ENCODE measurements around the gene SLC4A3.

SLC4A3 gene

DNA sequence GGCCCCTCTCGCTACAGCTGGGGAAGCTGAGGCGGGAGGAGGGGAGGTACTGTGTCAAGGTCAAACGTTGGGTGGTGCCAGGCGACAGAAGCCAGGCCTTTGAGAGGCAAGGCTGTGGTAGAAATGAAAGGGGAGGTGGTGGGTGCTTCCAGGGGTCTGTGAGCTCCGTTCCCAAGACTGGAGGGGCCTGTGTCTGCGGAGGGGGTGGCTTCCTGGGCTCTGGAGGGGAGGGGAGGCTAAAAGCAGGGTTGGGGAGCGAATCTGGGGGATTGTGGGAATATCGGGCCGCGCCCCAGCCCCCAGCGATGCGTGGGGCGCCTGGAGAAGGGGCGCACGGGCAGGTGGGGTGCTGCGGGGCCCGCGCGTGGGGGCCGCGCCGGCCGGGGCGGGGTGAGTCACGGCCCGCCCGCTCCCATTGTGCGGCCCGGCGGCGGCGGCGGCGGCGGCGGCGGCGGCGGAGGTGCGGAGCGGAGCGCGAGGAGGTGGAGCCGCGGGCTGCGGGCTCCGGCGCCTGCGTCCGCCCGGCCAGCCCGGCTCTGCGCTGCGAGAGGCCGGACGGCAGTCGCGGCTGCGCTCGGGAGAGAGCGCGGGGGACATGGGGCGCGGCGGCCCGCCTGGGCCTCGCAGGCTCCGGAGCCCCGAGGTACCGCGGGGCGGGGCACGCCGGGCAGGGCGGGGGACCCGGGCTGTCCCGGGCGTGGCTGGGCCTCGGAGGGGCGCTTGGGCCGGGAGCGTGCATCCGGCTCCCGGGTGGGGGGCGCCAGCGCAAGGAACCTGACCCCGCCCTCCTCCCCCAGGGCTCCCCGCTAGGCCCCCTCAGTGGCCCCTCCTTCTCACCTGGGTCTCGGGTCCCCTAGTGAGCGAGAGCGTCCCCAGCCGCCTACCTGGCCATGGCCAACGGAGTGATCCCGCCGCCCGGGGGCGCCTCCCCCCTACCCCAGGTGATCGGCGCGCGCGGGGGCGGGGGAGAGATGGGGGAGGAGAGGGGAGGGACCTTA, at the start of gene SLC4A3 (continued):
- TF ChIP-seq ZNF76 (tag by site-specific recombination; IDR thresholded peaks at IDR 0.05; ENCODE audit: borderline replicate concordance, low read depth), result no peak
- peak; percentile 97 for TF ChIP-seq GLIS1 (tag by site-specific recombination; IDR thresholded peaks at IDR 0.05)
- peak; percentile 61 for TF ChIP-seq KLF1 (tag by site-specific recombination; IDR thresholded peaks at IDR 0.05)
- no peak for TF ChIP-seq ZNF175 (tag by site-specific recombination; IDR thresholded peaks at IDR 0.05)
- TF ChIP-seq, protein P1, sequence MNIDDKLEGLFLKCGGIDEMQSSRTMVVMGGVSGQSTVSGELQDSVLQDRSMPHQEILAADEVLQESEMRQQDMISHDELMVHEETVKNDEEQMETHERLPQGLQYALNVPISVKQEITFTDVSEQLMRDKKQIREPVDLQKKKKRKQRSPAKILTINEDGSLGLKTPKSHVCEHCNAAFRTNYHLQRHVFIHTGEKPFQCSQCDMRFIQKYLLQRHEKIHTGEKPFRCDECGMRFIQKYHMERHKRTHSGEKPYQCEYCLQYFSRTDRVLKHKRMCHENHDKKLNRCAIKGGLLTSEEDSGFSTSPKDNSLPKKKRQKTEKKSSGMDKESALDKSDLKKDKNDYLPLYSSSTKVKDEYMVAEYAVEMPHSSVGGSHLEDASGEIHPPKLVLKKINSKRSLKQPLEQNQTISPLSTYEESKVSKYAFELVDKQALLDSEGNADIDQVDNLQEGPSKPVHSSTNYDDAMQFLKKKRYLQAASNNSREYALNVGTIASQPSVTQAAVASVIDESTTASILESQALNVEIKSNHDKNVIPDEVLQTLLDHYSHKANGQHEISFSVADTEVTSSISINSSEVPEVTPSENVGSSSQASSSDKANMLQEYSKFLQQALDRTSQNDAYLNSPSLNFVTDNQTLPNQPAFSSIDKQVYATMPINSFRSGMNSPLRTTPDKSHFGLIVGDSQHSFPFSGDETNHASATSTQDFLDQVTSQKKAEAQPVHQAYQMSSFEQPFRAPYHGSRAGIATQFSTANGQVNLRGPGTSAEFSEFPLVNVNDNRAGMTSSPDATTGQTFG (tag by site-specific recombination; IDR thresholded peaks at IDR 0.05; ENCODE audit: borderline replicate concordance), result no peak
- TF ChIP-seq SETDB1 (IDR thresholded peaks at IDR 0.05; ENCODE audit: insufficient read length, low read length), result no peak
- no peak for TF ChIP-seq ZNF660 (tag by site-specific recombination; IDR thresholded peaks at IDR 0.05)
- TF ChIP-seq ZNF623 (tag by site-specific recombination; IDR thresholded peaks at IDR 0.05), result no peak
- no peak for TF ChIP-seq ZNF530 (tag by site-specific recombination; IDR thresholded peaks at IDR 0.05; ENCODE audit: low read depth)
- TF ChIP-seq ZNF223 (tag by site-specific recombination; IDR thresholded peaks at IDR 0.05), result no peak
- TF ChIP-seq, protein P2, sequence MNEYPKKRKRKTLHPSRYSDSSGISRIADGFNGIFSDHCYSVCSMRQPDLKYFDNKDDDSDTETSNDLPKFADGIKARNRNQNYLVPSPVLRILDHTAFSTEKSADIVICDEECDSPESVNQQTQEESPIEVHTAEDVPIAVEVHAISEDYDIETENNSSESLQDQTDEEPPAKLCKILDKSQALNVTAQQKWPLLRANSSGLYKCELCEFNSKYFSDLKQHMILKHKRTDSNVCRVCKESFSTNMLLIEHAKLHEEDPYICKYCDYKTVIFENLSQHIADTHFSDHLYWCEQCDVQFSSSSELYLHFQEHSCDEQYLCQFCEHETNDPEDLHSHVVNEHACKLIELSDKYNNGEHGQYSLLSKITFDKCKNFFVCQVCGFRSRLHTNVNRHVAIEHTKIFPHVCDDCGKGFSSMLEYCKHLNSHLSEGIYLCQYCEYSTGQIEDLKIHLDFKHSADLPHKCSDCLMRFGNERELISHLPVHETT (tag by site-specific recombination; IDR thresholded peaks at IDR 0.05), result no peak
- TF ChIP-seq, protein P3, sequence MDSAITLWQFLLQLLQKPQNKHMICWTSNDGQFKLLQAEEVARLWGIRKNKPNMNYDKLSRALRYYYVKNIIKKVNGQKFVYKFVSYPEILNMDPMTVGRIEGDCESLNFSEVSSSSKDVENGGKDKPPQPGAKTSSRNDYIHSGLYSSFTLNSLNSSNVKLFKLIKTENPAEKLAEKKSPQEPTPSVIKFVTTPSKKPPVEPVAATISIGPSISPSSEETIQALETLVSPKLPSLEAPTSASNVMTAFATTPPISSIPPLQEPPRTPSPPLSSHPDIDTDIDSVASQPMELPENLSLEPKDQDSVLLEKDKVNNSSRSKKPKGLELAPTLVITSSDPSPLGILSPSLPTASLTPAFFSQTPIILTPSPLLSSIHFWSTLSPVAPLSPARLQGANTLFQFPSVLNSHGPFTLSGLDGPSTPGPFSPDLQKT (IDR thresholded peaks at IDR 0.05; ENCODE audit: borderline replicate concordance, low read depth, low read length), result no peak
- TF ChIP-seq, protein P4, sequence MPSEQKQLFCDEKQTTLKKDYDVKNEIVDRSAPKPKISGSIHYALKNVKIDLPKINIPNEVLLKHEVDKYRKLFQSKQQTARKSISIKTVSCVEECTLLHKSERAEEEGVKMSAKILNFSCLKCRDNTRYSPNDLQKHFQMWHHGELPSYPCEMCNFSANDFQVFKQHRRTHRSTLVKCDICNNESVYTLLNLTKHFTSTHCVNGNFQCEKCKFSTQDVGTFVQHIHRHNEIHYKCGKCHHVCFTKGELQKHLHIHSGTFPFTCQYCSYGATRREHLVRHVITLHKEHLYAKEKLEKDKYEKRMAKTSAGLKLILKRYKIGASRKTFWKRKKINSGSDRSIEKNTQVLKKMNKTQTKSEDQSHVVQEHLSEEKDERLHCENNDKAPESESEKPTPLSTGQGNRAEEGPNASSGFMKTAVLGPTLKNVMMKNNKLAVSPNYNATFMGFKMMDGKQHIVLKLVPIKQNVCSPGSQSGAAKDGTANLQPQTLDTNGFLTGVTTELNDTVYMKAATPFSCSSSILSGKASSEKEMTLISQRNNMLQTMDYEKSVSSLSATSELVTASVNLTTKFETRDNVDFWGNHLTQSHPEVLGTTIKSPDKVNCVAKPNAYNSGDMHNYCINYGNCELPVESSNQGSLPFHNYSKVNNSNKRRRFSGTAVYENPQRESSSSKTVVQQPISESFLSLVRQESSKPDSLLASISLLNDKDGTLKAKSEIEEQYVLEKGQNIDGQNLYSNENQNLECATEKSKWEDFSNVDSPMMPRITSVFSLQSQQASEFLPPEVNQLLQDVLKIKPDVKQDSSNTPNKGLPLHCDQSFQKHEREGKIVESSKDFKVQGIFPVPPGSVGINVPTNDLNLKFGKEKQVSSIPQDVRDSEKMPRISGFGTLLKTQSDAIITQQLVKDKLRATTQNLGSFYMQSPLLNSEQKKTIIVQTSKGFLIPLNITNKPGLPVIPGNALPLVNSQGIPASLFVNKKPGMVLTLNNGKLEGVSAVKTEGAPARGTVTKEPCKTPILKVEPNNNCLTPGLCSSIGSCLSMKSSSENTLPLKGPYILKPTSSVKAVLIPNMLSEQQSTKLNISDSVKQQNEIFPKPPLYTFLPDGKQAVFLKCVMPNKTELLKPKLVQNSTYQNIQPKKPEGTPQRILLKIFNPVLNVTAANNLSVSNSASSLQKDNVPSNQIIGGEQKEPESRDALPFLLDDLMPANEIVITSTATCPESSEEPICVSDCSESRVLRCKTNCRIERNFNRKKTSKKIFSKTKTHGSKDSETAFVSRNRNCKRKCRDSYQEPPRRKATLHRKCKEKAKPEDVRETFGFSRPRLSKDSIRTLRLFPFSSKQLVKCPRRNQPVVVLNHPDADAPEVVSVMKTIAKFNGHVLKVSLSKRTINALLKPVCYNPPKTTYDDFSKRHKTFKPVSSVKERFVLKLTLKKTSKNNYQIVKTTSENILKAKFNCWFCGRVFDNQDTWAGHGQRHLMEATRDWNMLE (tag by site-specific recombination; conservative IDR thresholded peaks at IDR 0.05; ENCODE audit: low read depth), result no peak
- no peak for TF ChIP-seq ZXDB (tag by site-specific recombination; IDR thresholded peaks at IDR 0.05)
- TF ChIP-seq ZNF600 (tag by site-specific recombination; IDR thresholded peaks at IDR 0.05), result no peak
- no peak for TF ChIP-seq ZBTB48 (tag by site-specific recombination; IDR thresholded peaks at IDR 0.05)
- TF ChIP-seq ZNF211 (tag by site-specific recombination; IDR thresholded peaks at IDR 0.05; ENCODE audit: low read depth), result no peak
- no peak for TF ChIP-seq KLF7 (tag by site-specific recombination; IDR thresholded peaks at IDR 0.05; ENCODE audit: borderline replicate concordance)
- TF ChIP-seq ZNF10 (tag by site-specific recombination; IDR thresholded peaks at IDR 0.05), result no peak
- no peak for TF ChIP-seq ZFP69B (tag by site-specific recombination; IDR thresholded peaks at IDR 0.05)
- TF ChIP-seq, protein P5, sequence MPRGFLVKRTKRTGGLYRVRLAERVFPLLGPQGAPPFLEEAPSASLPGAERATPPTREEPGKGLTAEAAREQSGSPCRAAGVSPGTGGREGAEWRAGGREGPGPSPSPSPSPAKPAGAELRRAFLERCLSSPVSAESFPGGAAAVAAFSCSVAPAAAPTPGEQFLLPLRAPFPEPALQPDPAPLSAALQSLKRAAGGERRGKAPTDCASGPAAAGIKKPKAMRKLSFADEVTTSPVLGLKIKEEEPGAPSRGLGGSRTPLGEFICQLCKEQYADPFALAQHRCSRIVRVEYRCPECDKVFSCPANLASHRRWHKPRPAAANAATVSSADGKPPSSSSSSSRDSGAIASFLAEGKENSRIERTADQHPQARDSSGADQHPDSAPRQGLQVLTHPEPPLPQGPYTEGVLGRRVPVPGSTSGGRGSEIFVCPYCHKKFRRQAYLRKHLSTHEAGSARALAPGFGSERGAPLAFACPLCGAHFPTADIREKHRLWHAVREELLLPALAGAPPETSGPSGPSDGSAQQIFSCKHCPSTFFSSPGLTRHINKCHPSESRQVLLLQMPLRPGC (tag by site-specific recombination; IDR thresholded peaks at IDR 0.05), result no peak
- no peak for TF ChIP-seq ZNF248 (tag by site-specific recombination; IDR thresholded peaks at IDR 0.05)
- peak; percentile 64 for TF ChIP-seq EGR2 (tag by site-specific recombination; IDR thresholded peaks at IDR 0.05; ENCODE audit: low read depth)
- TF ChIP-seq SP3 (tag by site-specific recombination; IDR thresholded peaks at IDR 0.05), result peak; percentile 67
- TF ChIP-seq ZNF366 (tag by site-specific recombination; conservative IDR thresholded peaks at IDR 0.05), result no peak
- no peak for TF ChIP-seq GFI1B (tag by site-specific recombination; IDR thresholded peaks at IDR 0.05)
- no peak for TF ChIP-seq ZNF558 (tag by site-specific recombination; IDR thresholded peaks at IDR 0.05)
- no peak for TF ChIP-seq ZNF843 (tag by site-specific recombination; IDR thresholded peaks at IDR 0.05)
- no peak for TF ChIP-seq ZNF555 (tag by site-specific recombination; conservative IDR thresholded peaks at IDR 0.05)

All from HEK293 (cell line).